HG03060 (cell line): Measurements from ENCODE around the gene PRAMEF1.
"Not testable (repeated sequence)": the region's sequence is repeated elsewhere in the genome, so short reads cannot be mapped to it uniquely, and the experiment has no call there.

Experiments
- ATAC-seq: cut with Tn5 transposase; IDR thresholded peaks from one replicate; pipeline ENCODE4 v1.9.1; 2021; ENCODE audit warnings: low read depth, moderate number of reproducible peaks; ENCODE audit not compliant: unreplicated experiment

PRAMEF1 gene

DNA sequence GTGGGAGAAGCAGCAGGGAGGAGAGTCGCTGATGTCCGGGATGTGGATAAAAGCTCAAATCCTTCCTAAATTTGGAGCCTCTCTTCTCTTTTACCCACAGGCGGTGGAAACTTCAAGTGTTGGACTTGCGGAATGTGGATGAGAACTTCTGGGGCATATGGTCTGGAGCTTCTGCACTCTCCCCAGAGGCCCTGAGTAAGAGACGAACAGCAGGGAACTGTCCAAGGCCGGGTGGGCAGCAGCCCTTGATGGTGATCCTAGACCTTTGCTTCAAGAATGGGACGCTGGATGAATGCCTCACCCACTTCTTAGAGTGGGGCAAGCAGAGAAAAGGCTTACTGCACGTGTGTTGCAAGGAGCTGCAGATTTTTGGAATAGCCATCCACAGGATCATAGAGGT is 15.8 kb upstream of the PRAMEF1 start:
- no peak for ATAC-seq

DNA sequence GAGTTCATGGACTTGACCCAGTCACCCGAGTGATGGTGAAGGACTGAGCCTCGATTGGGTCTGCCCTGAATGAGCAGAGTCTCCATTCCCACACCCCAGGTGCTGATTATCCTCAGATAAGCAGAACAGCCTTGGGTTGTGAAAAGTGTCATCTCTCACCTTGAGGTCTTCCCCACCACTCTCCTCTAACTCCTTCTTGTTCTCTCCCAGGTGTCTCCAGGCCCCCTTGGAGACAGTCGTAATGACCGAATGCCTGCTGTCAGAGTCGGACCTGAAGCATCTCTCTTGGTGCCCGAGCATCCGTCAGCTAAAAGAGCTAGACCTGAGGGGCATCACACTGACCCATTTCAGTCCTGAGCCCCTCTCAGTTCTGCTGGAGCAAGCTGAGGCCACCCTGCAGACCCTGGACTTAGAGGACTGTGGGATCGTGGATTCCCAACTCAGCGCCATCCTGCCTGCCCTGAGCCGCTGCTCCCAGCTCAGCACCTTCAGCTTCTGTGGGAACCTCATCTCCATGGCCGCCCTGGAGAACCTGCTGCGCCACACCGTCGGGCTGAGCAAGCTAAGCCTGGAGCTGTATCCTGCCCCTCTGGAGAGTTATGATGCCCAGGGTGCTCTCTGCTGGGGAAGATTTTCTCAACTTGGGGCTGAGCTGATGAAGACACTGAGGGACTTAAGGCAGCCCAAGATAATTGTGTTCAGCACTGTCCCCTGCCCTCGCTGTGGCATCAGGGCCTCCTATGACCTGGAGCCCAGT is 14.2 kb upstream of the PRAMEF1 start:
- no peak for ATAC-seq

DNA sequence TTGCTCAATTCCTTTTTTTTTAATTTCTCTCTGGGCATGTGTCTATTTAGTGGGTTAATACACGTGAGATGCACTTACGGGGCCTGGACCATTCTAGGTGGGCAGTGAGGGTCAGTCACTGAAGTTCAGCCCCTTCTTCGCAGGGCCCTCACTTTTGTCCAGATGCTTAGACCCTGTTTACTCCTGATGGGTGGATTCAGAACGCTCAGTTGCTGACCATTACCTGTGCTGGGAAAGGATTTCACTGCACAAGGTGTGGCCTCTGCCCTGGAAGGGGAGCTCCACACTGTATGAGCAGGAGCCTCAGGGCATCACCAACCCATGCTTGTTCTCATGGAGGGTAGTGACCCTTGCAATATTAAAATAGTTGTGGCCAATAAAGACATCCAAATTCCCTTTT is 13.1 kb upstream of the PRAMEF1 start:
- ATAC-seq = no peak

DNA sequence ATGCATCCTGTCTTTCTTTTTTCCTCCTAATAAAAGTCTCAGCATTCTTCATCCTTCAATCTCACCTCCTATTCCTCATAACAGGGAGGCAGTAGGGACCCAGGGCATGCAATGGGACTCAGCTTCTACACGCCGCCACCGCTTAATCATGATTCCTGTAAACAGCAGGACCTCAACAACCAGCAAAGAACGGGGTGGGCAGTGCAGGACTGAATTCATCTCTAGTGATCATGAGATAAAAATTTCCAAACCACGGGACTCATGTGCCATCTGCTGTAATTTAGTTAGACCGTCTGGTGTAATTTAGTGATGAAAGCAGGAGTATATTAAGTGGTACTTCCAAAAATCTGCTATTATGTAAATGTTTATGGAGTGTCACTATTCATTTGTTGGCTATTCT is 12.3 kb upstream of the PRAMEF1 start:
- no peak for ATAC-seq

DNA sequence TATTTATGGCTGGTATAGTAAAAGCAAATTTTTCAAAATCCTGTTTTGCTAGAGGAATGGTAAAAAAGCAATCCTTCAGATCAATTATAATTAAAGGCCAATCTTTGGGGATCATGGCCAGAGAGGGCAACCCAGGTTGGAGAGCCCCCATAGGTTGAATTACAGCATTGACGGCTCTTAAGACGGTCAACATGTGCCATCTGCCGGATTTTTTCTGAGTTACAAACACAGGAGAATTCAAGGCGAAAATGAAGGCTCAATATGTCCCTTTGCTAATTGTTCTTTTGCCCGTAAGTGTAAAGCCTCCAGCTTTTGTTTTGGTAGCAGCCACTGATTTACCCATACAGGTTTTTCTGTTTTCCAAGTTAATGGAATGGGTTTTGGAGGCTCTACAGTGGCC is 9.7 kb upstream of the PRAMEF1 start:
- ATAC-seq = not testable (repeated sequence)

DNA sequence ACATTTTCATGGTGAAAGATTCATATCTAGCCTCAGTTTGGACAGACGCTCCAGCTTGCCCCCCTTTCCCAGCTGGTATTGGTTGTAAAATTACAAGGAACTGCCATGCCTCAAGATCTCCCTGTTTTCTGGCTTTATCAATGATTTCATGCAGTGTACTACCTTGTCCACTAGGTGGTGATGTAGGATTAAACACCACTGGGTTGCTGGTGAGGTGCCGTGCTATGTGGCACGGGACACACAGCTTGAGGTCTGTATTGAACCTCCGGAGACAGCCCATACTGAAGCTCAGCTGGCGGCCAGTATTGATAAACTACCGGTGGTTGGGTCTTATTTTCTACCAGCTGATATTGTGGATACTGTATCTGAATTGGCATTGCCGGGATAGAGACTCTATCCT is 7.4 kb upstream of the PRAMEF1 start:
- not testable (repeated sequence) for ATAC-seq

DNA sequence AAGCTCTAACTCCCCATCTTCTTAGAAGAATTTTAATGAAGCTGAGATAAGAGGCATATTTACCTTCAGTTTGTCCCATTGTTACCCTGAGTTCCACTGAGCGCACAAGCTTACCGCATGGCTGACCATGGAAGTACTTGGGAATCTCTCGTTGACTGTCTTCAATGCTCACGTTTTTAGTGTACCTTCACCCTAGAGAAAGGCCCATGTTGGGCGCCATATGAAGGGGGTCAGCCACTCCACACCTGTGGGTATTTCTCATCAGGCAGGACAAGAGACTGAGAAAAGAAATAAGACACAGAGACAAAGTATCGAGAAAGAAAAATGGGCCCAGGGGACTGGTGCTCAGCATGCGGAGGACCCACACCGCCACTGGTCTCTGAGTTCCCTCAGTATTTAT is 6.5 kb upstream of the PRAMEF1 start:
- ATAC-seq = not testable (repeated sequence)

DNA sequence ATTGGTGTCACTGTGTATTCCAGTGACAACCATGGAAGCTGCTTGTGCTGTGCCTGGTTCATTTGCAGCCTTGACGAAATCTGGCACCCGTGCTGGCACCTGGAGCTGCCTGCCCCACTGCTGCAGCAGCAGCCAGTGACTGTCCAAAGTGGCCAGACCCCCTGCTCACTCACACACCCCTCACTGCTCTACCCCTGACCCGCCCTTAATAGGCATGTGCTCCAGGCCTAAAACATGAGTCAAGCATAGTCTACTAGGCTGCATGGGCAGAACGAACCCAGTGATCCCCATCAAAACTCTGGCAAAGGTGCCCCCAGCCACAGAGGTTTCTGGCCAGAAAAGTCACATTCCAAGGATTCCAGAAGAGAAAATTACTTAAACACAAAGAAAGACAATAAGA is 7.7 kb downstream of the PRAMEF1 start:
- no peak for ATAC-seq

DNA sequence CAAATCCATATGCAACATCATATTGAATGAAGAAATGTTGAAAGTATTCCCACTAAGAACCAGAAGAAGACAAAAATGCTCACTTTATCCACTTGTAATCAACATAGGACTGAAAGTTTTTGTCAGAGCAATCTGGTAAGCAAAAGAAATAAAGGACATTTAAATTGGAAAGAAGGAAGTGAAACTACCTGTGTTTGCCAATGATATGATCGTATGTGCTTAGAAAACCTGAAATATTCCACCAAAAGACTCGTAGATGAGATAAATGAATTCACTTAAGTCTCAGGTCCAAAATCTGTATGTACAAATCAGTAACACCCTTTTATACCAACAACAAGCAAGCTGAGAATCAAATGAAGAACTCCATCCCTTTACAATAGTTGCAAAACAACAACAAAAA is 8.5 kb downstream of the PRAMEF1 start:
- ATAC-seq = no peak

DNA sequence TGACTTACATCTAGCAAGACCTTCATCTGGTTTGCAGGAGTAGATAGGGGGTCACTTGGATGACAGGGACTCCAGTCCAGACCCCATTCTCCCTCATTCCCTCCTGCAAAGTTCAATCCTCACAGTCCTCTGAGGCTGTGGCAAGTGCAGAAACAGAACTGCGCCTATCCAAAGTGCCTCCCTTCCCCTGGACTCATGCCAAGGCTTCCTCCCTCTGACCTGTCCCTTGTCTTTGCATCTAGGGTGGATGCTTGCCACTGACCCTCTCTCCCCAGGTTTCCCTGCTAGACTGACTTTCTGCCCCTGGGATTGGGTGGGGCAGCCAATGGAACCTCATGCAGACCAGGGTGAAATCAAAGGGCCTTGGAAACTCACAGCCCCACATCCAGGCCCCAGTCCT is 18.7 kb downstream of the PRAMEF1 start:
- ATAC-seq = no peak

DNA sequence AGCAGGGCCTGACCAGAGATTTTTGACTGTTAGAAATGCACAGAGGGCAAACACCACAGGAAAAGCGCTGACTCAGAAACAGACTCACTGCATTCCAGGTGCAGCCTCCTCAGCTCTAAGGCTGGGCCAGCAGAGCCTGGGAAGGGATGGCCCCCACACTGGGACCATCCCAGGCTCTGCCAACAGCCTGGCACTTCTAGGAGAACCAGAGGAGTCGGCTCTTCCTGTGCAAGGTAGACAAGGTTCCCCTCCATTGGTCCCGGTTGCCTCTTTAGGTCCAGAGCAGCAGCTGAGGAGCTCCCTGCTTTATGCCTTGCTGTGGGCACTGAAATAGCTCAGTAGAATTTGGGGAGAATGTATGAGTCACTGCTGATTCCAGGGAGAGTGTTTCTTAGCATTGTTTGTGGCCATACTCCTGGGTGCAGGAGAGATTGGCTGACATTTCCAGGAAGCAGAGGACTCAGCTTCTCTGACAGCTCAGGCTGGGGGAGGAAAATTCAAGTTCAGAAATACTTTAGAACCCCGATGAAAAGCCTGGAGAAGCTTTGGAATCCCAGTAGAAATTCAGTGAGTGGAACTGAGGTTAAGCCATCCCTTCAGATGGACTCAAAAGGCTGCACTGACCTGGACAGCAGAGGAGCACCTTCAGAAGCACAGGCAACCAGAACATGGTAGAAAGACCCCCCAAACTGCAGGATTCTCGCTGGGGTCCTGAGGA is 19.7 kb downstream of the PRAMEF1 start:
- no peak for ATAC-seq

DNA sequence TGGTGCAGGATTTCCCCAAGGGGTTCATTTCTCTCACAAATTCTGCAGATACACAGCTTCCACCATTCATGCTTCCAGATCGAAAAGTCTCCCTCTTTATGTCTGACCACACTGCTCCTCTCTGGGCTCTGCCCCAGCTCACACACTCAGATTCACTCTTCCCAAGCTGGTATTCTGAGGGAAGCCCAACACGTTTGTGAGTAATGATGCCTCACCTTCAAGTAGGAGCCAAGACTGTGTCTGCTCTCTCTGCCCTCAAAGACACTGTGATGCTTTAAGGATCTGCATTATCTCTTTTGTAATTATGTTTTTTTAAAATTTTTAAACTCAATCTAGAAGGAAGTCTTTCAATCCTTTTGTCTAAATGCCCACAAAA is 20.2 kb downstream of the PRAMEF1 start:
- no peak for ATAC-seq

DNA sequence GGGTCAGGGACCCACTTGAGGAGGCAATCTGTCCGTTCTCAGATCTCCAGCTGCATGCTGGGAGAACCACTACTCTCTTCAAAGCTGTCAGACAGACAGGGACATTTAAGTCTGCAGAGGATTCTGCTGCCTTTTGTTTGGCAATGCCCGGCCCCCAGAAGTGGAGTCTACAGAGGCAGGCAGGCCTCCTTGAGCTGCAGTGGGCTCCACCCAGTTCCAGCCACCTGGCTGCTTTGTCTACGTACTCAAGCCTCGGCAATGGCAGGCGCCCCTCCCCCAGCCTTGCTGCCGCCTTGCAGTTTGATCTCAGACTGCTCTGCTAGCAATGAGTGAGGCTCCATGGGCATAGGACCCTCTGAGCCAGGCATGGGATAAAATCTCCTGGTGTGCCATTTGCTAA is 27.9 kb downstream of the PRAMEF1 start:
- not testable (repeated sequence) for ATAC-seq

DNA sequence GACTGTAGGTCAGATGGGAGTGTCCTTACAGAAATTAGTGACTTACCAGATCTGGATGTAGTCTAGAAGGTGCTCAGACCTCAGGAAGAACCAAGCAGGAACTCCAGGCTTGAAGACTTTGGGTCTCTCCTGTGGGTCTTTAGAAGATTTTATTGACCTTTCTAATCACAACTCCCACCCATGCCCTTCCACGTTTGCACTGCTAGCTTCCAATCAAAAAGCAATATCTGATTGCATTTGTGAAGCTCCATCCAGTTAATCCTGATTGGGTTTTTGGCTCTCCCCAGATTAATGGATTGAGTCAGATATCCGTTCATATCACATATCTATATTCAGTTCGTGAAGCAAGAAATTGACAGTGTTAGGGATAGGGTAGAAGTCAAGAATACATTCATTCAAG is 40.1 kb downstream of the PRAMEF1 start, which contains the start of gene PRAMEF11:
Gene PRAMEF11, minus strand, starts transcription at position 101 of the 400 bp plus-strand sequence. CDS start 2,621 bp downstream, outside the sequence.
- ATAC-seq = not testable (repeated sequence)

DNA sequence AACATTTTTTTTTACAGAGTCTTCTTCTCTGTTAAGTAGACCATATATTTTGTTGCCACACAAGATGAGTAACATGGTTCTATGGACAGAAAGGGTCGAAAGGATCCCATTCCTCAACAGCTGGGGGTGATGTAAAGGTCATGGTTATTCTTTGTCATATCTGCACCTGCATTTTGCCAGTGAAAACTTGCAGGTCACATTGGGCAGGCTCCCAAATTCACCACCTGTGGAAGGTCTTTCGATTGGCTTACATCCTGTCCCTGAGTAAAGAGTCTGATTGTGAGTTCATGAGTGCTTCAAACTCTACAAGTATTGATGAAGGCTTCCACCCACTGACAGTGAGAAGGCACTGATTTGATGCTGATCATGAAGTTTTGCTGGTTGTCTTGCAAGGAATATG is 42.1 kb downstream of the PRAMEF1 start:
- not testable (repeated sequence) for ATAC-seq
